Heart left ventricle (tissue), 13 donors: ENCODE measurements around the gene FBXO42.

Experiments
- POLR2A ChIP-seq, 2 donors: fragments of 450-650 bp; IDR thresholded peaks; one replicate each; pipeline ENCODE4 v1.6.1; 2017; ENCODE audit warnings: antibody characterized with exemption in 2 of 2, mild to moderate bottlenecking in 2 of 2, moderate library complexity in 2 of 2
- TF ChIP-seq, protein P1 (sequence below), 12 donors: fragments of 200-600 bp; sonication (generic) in 4 of 12; IDR thresholded peaks; one replicate each; pipeline versions ENCODE4 v1.5.0 to v1.8.0; 2018 to 2022; ENCODE audit warnings: antibody characterized with exemption in 12 of 12, mild to moderate bottlenecking in 5 of 12
- donor health status: ischemic (EF 13 %, LVEDD 7.1; RV severe dilation, severe dysfunction).
- donor health status: DM: no; HTN: yes; CAD: no.
- donor health status: DM: no; HTN: no; CAD: no.
- donor health status: ischemic (EF 25% LVEDD 6.9; RV normal size, moderate dysfunction).
- donor health status: ischemic (EF 25% LVEDD 5.7; RV mildly dilated, moderate dysfunction).
- donor health status: ischemic (EF 35%, LVEDD 5.7; RV mildly dilated, moderate dysfunction).
- donor health status: nonischemic (EF 11% LVEDD 7.7; RV severe dilation, severe dysfunction).
- donor health status: DM: yes; HTN: yes; CAD: no.
- donor health status: PGD.
- donor health status: ischemic (EF 29% LVEDD 5.4; RV normal size, mild dysfunction).
- donor health status: nonischemic (EF 23%, LVEDD 6.1; RV moderate dilation, normal function).

DNA sequence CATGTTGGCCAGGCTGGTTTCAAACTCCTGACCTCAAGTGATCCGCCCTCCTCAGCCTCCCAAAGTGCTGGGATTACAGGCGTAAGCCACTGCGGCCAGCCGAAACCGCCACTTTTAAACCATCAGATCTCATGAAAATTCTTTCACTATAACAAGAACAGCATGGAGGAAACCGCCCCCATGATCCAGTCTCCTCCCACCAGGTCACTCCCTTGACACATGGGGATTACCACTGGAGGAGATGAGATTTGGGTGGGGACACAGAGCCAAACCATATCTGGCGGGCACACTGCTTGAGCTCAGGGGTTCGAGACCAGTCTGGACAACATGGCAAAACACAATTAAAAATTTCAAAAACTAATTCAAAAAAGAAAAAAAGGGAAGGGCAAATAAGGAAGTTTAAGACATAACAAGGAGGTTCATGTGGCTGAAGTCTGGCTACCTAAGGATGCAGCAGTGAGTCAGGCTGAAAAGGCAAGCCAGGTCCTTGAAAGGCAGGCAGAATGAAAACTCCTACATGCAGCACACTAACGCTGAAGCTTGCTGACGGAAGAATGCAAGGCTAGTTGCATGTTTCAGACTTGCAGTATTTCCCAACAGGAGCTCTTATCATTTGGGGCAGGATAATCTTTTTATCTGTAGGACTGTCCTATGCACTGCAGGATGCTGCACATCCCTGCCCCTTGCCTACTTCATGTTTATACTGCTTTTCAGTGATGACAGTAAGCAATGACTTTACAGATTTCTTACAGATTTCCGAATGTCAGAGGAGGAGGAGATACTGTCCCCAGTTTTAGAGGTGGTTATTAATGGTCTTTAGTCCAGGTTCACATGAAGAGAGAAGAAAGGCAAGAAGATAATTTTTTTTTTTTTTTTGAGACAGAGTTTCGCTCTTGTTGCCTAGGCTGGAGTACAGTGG lies 49.3 kb downstream of the FBXO42 start:
- TF ChIP-seq, protein P1, sequence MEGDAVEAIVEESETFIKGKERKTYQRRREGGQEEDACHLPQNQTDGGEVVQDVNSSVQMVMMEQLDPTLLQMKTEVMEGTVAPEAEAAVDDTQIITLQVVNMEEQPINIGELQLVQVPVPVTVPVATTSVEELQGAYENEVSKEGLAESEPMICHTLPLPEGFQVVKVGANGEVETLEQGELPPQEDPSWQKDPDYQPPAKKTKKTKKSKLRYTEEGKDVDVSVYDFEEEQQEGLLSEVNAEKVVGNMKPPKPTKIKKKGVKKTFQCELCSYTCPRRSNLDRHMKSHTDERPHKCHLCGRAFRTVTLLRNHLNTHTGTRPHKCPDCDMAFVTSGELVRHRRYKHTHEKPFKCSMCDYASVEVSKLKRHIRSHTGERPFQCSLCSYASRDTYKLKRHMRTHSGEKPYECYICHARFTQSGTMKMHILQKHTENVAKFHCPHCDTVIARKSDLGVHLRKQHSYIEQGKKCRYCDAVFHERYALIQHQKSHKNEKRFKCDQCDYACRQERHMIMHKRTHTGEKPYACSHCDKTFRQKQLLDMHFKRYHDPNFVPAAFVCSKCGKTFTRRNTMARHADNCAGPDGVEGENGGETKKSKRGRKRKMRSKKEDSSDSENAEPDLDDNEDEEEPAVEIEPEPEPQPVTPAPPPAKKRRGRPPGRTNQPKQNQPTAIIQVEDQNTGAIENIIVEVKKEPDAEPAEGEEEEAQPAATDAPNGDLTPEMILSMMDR (IDR thresholded peaks at IDR 0.05): no peak
- no peak for TF ChIP-seq POLR2A (IDR thresholded peaks at IDR 0.05)
